ENCODE results near the gene RGS7. TPM values are rescaled to one million over a fixed set of nuclear protein-coding genes. Genes with fewer than 3 reads are reported as not detected.

The RGS7 gene
- total RNA-seq, 1 donor from 2014 or later, result not detected

GRCh38 chr1:241118049-241118448, 239.0 kb downstream of the RGS7 start:
- Histone ChIP-seq H3K4me3 (no peak overlapping the region), H3K27ac (no peak overlapping the region), H3K27me3 (no peaks in the 10 kb centered on the region), H3K4me1 (no peaks in the 10 kb centered on the region), H3K9me3 (no peaks in the 10 kb centered on the region), H3K36me3 (no peaks in the 10 kb centered on the region)
- DNase-seq, result no peak
- no peak for ATAC-seq
- intact Hi-C loops (cut with DNase I), result no loop called here
- no peak for TF ChIP-seq CTCF (IDR thresholded peaks at IDR 0.05)

GRCh38 chr1:241115784-241116183, 241.2 kb downstream of the RGS7 start:
- no peaks in the 10 kb centered on the region for H3K4me1 ChIP-seq
- ATAC-seq (no peak), DNase-seq (no peak)
- H3K27me3 ChIP-seq, result no peaks in the 10 kb centered on the region
- intact Hi-C loops (cut with DNase I), result no loop called here
- no peak overlapping the region for H3K27ac ChIP-seq
- H3K9me3 ChIP-seq, result no peaks in the 10 kb centered on the region
- no peak overlapping the region for H3K4me3 ChIP-seq
- H3K36me3 ChIP-seq, result no peaks in the 10 kb centered on the region
- no peak for TF ChIP-seq CTCF (IDR thresholded peaks at IDR 0.05)

- Histone ChIP-seq H3K36me3 (no peaks in the 10 kb centered on the region), H3K4me3 (no peak overlapping the region), H3K27ac (no peak overlapping the region), H3K4me1 (no peaks in the 10 kb centered on the region), H3K27me3 (no peaks in the 10 kb centered on the region), H3K9me3 (no peaks in the 10 kb centered on the region)
- no peak for ATAC-seq
- TF ChIP-seq CTCF (IDR thresholded peaks at IDR 0.05), result no peak
- intact Hi-C loops (cut with DNase I), result no loop called here
- DNase-seq, result no peak
Measured at GRCh38 chr1:241114699-241115233, 242.2 kb downstream of the RGS7 start.

- no peaks in the 10 kb centered on the region for H3K27me3 ChIP-seq
- H3K36me3 ChIP-seq, result no peaks in the 10 kb centered on the region
- intact Hi-C loops (cut with DNase I), result no loop called here
- no peaks in the 10 kb centered on the region for H3K4me1 ChIP-seq
- H3K9me3 ChIP-seq, result no peaks in the 10 kb centered on the region
- DNase-seq (no peak), ATAC-seq (no peak)
- no peak for TF ChIP-seq CTCF (IDR thresholded peaks at IDR 0.05)
- H3K4me3 ChIP-seq, result no peak overlapping the region
- no peak overlapping the region for H3K27ac ChIP-seq
Measured at GRCh38 chr1:241113557-241113956, 243.4 kb downstream of the RGS7 start.

- no peaks in the 10 kb centered on the region for H3K4me1 ChIP-seq
- H3K27ac ChIP-seq, result no peak overlapping the region
- no peaks in the 10 kb centered on the region for H3K27me3 ChIP-seq
- intact Hi-C loops (cut with DNase I), result no loop called here
- no peaks in the 10 kb centered on the region for H3K9me3 ChIP-seq
- DNase-seq (no peak), ATAC-seq (no peak)
- H3K36me3 ChIP-seq, result no peaks in the 10 kb centered on the region
- TF ChIP-seq CTCF (IDR thresholded peaks at IDR 0.05), result no peak
- no peak overlapping the region for H3K4me3 ChIP-seq
Measured at GRCh38 chr1:241109039-241109438, 248.0 kb downstream of the RGS7 start.

GRCh38 chr1:241105147-241105546, 251.9 kb downstream of the RGS7 start:
- no peak overlapping the region for H3K27ac ChIP-seq
- intact Hi-C loops (cut with DNase I), result no loop called here
- H3K9me3 ChIP-seq, result no peaks in the 10 kb centered on the region
- no peaks in the 10 kb centered on the region for H3K4me1 ChIP-seq
- ATAC-seq (no peak), DNase-seq (no peak)
- no peaks in the 10 kb centered on the region for H3K36me3 ChIP-seq
- no peak for TF ChIP-seq CTCF (IDR thresholded peaks at IDR 0.05)
- no peaks in the 10 kb centered on the region for H3K27me3 ChIP-seq
- no peak overlapping the region for H3K4me3 ChIP-seq

Measured in upper lobe of right lung (tissue), 1 donor.